Naive thymus-derived CD4-positive, alpha-beta T cell (primary cell): ENCODE data around the gene KRT8. TPM values are rescaled to one million over a fixed set of nuclear protein-coding genes. Genes with fewer than 3 reads are reported as not detected.

ENCODE experiments used
- ATAC-seq: fragments of 150-1000 bp; cut with Tn5 transposase; 2 replicates; pipeline ENCODE4 v1.10.0; 2021; ENCODE audit warnings: mild to moderate bottlenecking, moderate library complexity
- CTCF ChIA-PET: fragments of 350-600 bp; sonication (Branson Sonifier 250); formaldehyde crosslinking; loops from one replicate; lab custom pipeline; 2021; ENCODE audit warnings: antibody characterized with exemption; lab: Charles Lee
- POLR2A ChIA-PET: fragments of 350-600 bp; sonication (Branson Sonifier 250); formaldehyde crosslinking; loops from one replicate; lab custom pipeline; 2021; ENCODE audit warnings: antibody characterized with exemption, inconsistent platforms; lab: Charles Lee
- DNase-seq, 9 donors: peaks; one replicate each; pipeline versions ENCODE4 v3.0.0 to v3.0.0-alpha.2; 2020 to 2022; ENCODE audit warnings: mixed read lengths in 1 of 9
- H3K27ac ChIP-seq: one replicate; pipeline ENCODE4 v1.7.0; 2013; ENCODE audit warnings: mild to moderate bottlenecking, low read depth, low read length, moderate library complexity
- H3K27me3 ChIP-seq, 2 donors: one replicate each; pipeline ENCODE4 v1.7.0; 2013; ENCODE audit warnings: low read length in 2 of 2, mild to moderate bottlenecking in 2 of 2, moderate library complexity in 2 of 2; ENCODE audit not compliant: control insufficient read depth in 2 of 2, insufficient read depth in 2 of 2
- H3K36me3 ChIP-seq, 3 experiments: 1 replicate in 2 of 3; 2 replicates in 1 of 3; pipeline ENCODE4 v1.7.0; 2013; ENCODE audit warnings: low read length in 3 of 3, mild to moderate bottlenecking in 3 of 3, moderate library complexity in 1 of 3; ENCODE audit not compliant: insufficient read depth in 3 of 3, control insufficient read depth in 2 of 3
- H3K4me1 ChIP-seq, 2 donors: one replicate each; pipeline ENCODE4 v1.7.0; 2013; ENCODE audit warnings: low read length in 2 of 2, mild to moderate bottlenecking in 2 of 2, moderate library complexity in 1 of 2; ENCODE audit not compliant: control insufficient read depth in 2 of 2, insufficient read depth in 2 of 2
- H3K4me3 ChIP-seq: 2 replicates; pipeline ENCODE4 v1.7.0; 2013; ENCODE audit warnings: mild to moderate bottlenecking, low read length
- H3K9me3 ChIP-seq, 3 experiments: 1 replicate in 2 of 3; 2 replicates in 1 of 3; pipeline ENCODE4 v1.7.0; 2013; ENCODE audit warnings: low read length in 3 of 3; ENCODE audit not compliant: control insufficient read depth in 2 of 3
- H3K27ac Mint-ChIP-seq, 9 donors: one replicate each; pipeline ENCODE4 v1.8.0; 2020 to 2022; ENCODE audit warnings: mixed read lengths in 9 of 9, mild to moderate bottlenecking in 8 of 9, moderate library complexity in 5 of 9, inconsistent platforms in 2 of 9
- H3K27me3 Mint-ChIP-seq, 5 donors: one replicate each; pipeline ENCODE4 v1.8.0; 2021 to 2022; ENCODE audit warnings: mixed read lengths in 5 of 5, mild to moderate bottlenecking in 1 of 5
- H3K36me3 Mint-ChIP-seq, 5 donors: one replicate each; pipeline ENCODE4 v1.8.0; 2020 to 2022; ENCODE audit warnings: mixed read lengths in 5 of 5, mild to moderate bottlenecking in 3 of 5, inconsistent platforms in 1 of 5
- H3K4me1 Mint-ChIP-seq, 7 donors: one replicate each; pipeline ENCODE4 v1.8.0; 2020 to 2022; ENCODE audit warnings: mixed read lengths in 7 of 7, mild to moderate bottlenecking in 3 of 7, inconsistent platforms in 1 of 7
- H3K4me3 Mint-ChIP-seq, 10 donors: one replicate each; pipeline ENCODE4 v1.8.0; 2020 to 2022; ENCODE audit warnings: mild to moderate bottlenecking in 10 of 10, mixed read lengths in 10 of 10, moderate library complexity in 6 of 10, inconsistent platforms in 2 of 10
- H3K9me3 Mint-ChIP-seq, 11 donors: one replicate each; pipeline ENCODE4 v1.8.0; 2020 to 2022; ENCODE audit warnings: mixed read lengths in 11 of 11, mild to moderate bottlenecking in 4 of 11, inconsistent platforms in 1 of 11, moderate library complexity in 1 of 11
- intact Hi-C, 2 donors: fragments of 100-400 bp; cut with micrococcal nuclease; formaldehyde crosslinking; loops; one replicate each; pipeline ENCODE4 v1.15.1; 2023
- polyA plus RNA-seq, 2 donors: library from polyadenylated mRNA; unstranded; fragments of 300-500 nt; fragmentation: Illumina TruSeq; gene quantifications; one replicate each; pipeline ENCODE4 v1.2.3, GENCODE V29; 2021
- total RNA-seq, 6 experiments: library from RNA in 5 of 6; stranded (reverse) in 5 of 6; gene quantifications; 1 replicate in 5 of 6; 2 replicates in 1 of 6; pipeline ENCODE4 v1.2.3 and lab custom pipeline; 2021 to 2026

KRT8 gene
- total and polyA plus RNA-seq, 7 experiments from 2014 or later = 0.09 to 0.62 (median 0.56) TPM; not detected in 2

DNA sequence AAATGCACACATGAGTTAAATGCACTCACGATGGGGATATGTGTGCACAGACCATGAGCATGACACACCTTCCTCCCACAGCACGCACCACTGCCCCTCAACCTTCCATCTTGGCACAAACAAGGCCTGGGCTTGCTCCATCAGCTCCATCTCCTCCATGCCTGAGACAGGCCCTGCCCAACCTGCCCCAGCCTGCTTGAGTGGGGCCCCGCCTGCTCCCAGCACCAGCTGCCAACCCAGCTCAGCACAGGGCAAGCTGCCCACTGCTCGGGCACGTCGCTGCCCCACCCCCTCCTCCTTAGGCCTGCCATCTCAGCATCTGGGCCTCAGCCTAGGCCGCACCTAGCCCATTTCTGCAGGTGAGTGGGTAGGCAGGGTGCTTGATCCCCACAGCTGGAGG lies 28.5 kb downstream of the KRT8 start:
- no peak for DNase-seq
- no peaks in the 10 kb centered on the region for H3K9me3 Mint-ChIP-seq
- POLR2A ChIA-PET = interaction anchor here (4.2 kb wide), 1 partner anchor 292 kb away, joined by 29 read pairs; no protein-coding TSS in a partner anchor

DNA sequence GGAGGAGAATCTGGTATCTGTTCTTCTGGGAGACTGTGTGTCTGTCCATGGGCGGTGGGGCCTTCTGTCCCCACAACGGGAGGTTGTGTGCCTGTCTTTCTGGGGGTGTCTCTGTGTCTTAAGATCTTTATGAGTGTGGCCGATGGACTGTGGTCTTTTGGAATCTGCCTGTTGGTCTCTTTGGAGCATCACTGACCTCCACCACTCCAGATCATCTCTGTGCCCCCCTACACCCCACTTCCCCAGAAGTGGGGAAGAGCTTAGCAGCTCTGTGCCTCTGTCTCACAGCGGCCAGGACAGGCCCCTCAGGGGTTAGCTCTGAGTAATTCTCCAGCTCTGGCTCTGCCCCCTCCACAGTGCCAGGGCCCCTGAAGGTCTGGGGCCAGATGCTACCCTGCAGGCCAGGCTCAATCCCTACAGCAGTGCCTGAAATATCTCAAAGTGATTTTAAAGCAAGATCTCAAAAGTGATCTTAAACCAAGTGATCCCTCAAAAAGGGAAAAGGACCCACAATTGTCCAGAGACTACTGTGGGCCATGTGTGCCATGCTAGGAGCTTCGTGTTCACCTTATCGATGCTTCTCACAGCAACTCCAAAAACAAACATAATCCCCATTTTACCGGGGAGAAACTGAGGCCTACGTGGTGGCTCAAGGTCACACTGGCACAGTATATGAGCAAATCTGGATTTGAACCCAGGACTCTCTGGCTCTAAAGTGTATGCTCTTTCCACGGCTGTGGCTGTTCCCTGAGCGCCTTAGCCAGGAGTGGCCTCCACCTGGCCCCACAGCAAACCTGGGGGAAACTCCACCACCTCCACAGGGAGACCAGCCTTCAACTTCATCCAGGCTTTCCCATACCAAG lies 30.1 kb downstream of the KRT8 start:
- Histone ChIP-seq H3K9me3 (no peaks in the 10 kb centered on the region), H3K27me3 (no peaks in the 10 kb centered on the region), H3K36me3 (no peaks in the 10 kb centered on the region), H3K27ac (no peak overlapping the region), H3K4me1 (peaks cover under 1 to 11% of the 10 kb centered on the region in 2 donors), H3K4me3 (peak overlapping the region; percentile 30)
- Mint-ChIP-seq H3K9me3 (no peaks in the 10 kb centered on the region), H3K4me3 (peak overlapping the region; percentile 74 to 87 (median 80)), H3K27ac (peak overlapping the region; percentile 19 to 93 (median 75)), H3K27me3 (peaks cover 0 to 18% (median 0%) of the 10 kb centered on the region in 5 donors), H3K4me1 (peaks cover 16 to 34% (median 27%) of the 10 kb centered on the region in 7 donors), H3K36me3 (no peaks in the 10 kb centered on the region)
- ChIA-PET POLR2A (interaction anchor here (0.6 to 4.2 kb wide), 3 partner anchors 241 to 291 kb away, joined by 3 to 29 read pairs (median 8); no protein-coding TSS in a partner anchor), CTCF (interaction anchor here (0.8 to 22.1 kb wide), 7 partner anchors 10 to 547 kb away, joined by 3 to 731 read pairs (median 10); partner anchors contain the start of gene KRT74)
- ATAC-seq (no peak), DNase-seq (no peak)
- intact Hi-C loops = loop anchor here (5.0 kb wide), 2 partner anchors 183 to 483 kb away; no protein-coding TSS in a partner anchor

More for the DNA sequence above, 28.5 kb downstream of the KRT8 start:
- peak overlapping the region in 1 of 9 donors; percentile 28 for H3K27ac Mint-ChIP-seq
- H3K9me3 ChIP-seq = no peaks in the 10 kb centered on the region
- no peaks in the 10 kb centered on the region for H3K36me3 Mint-ChIP-seq
- no peaks in the 10 kb centered on the region for H3K36me3 ChIP-seq
- H3K4me1 Mint-ChIP-seq = peaks cover 15 to 28% (median 26%) of the 10 kb centered on the region in 7 donors
- peaks cover 6 to 8% of the 10 kb centered on the region in 2 donors for H3K4me1 ChIP-seq
- H3K4me3 Mint-ChIP-seq = peak overlapping the region in 1 of 10 donors; percentile 20
- CTCF ChIA-PET = interaction anchor here (1.5 to 22.1 kb wide), 3 partner anchors 8 to 295 kb away, joined by 5 to 731 read pairs (median 297); partner anchors contain the start of gene KRT74
- intact Hi-C loops = loop anchor here in 1 of 2 donors (5.0 kb wide), 1 partner anchor 484 kb away; no protein-coding TSS in a partner anchor
- no peak for ATAC-seq
- no peak overlapping the region for H3K27ac ChIP-seq
- H3K27me3 Mint-ChIP-seq = peaks cover 0 to 30% (median 6%) of the 10 kb centered on the region in 5 donors
- peaks cover 0 to 3% of the 10 kb centered on the region in 2 donors for H3K27me3 ChIP-seq
- no peak overlapping the region for H3K4me3 ChIP-seq

DNA sequence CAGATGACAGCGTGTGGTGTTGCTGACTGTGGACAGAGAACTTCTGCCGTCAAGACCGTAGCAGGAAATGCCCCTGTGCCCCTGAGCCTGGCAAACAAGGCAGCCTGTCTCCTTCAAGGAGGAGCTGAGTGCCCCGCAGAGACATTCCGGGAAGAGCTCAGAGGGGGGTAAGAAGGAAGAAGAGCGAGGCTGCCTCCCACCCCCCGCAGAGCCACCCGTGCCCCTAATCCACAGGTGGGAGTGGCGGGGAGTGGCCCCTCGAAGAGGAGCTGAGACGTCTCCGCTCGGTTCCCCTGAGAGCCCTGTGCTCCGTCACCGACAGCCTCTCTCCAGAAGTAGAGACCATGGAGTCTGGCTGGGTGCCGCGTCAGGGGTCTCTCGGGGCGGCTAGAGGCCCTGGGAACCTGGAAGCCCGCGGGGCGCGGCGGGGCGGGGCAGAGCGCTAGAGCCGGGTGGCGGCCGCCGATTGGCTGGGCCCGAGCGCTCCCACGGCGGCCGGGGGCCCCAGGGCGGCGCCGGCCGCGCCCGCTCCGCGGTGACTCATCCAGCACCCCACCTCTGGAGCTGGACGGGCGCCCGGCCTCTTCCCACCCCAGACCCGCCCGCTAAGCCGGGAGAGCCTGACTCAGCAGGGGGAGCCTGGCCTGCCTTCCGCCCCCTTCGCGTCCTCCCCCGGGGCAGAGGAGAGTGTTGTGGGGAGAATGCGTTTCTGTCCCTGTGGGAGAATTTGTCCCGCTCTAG lies 30.9 kb downstream of the KRT8 start:
- H3K36me3 ChIP-seq = no peaks in the 10 kb centered on the region
- CTCF ChIA-PET = interaction anchor here (0.6 to 22.1 kb wide), 12 partner anchors 11 to 547 kb away, joined by 3 to 731 read pairs (median 4); partner anchors contain the start of genes KRT2 and KRT74
- H3K36me3 Mint-ChIP-seq = no peaks in the 10 kb centered on the region
- intact Hi-C loops = loop anchor here in 1 of 2 donors (5.0 kb wide), 1 partner anchor 182 kb away; no protein-coding TSS in a partner anchor
- POLR2A ChIA-PET = interaction anchor here (0.5 to 4.2 kb wide), 5 partner anchors 132 to 1255 kb away, joined by 3 to 29 read pairs (median 3); partner anchors contain the start of gene EIF4B
- H3K9me3 ChIP-seq = no peaks in the 10 kb centered on the region
- peaks cover 0 to 12% of the 10 kb centered on the region in 2 donors for H3K4me1 ChIP-seq
- H3K4me1 Mint-ChIP-seq = peaks cover 19 to 37% (median 28%) of the 10 kb centered on the region in 7 donors
- DNase-seq (peak in 8 of 9 donors; percentile 27 to 69 (median 38)), ATAC-seq (peak; percentile 76)
- no peaks in the 10 kb centered on the region for H3K9me3 Mint-ChIP-seq
- no peaks in the 10 kb centered on the region for H3K27me3 ChIP-seq
- H3K27ac ChIP-seq = no peak overlapping the region
- H3K27me3 Mint-ChIP-seq = peaks cover 0 to 18% (median 0%) of the 10 kb centered on the region in 5 donors
- peak overlapping the region; percentile 53 to 93 (median 81) for H3K27ac Mint-ChIP-seq
- peak overlapping the region; percentile 47 for H3K4me3 ChIP-seq
- peak overlapping the region; percentile 74 to 88 (median 84) for H3K4me3 Mint-ChIP-seq

DNA sequence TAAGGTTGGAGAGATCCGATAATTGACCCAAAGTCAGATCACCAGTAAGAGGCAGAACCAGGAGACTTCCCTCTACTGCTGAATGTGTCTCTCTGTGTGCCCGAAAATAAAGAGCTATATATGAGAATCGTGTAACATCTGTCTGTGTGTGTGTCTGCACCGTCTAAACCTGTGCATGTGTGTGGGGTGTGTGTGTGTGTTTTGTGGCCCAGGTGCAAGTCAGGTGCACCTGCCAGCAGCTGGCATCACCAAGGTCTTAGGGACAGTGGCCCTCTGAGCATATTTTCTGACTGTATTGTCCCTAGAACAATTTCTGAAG lies 31.4 kb downstream of the KRT8 start:
- Histone ChIP-seq H3K27me3 (no peaks in the 10 kb centered on the region), H3K27ac (no peak overlapping the region), H3K4me1 (peaks cover 0 to 12% of the 10 kb centered on the region in 2 donors), H3K9me3 (no peaks in the 10 kb centered on the region), H3K4me3 (peak overlapping the region; percentile 47), H3K36me3 (no peaks in the 10 kb centered on the region)
- no peaks in the 10 kb centered on the region for H3K9me3 Mint-ChIP-seq
- H3K27ac Mint-ChIP-seq = peak overlapping the region; percentile 39 to 90 (median 76)
- DNase-seq (no peak), ATAC-seq (no peak)
- H3K36me3 Mint-ChIP-seq = no peaks in the 10 kb centered on the region
- ChIA-PET CTCF (interaction anchor here (0.6 to 22.1 kb wide), 11 partner anchors 11 to 546 kb away, joined by 3 to 731 read pairs (median 4); partner anchors contain the start of genes KRT2 and KRT74), POLR2A (interaction anchor here (0.5 to 4.2 kb wide), 5 partner anchors 133 to 1255 kb away, joined by 3 to 29 read pairs (median 3); partner anchors contain the start of gene EIF4B)
- intact Hi-C loops = loop anchor here in 1 of 2 donors (5.0 kb wide), 1 partner anchor 181 kb away; no protein-coding TSS in a partner anchor
- H3K4me3 Mint-ChIP-seq = peak overlapping the region; percentile 74 to 88 (median 82)
- H3K27me3 Mint-ChIP-seq = peaks cover 0 to 18% (median 0%) of the 10 kb centered on the region in 5 donors
- H3K4me1 Mint-ChIP-seq = peaks cover 19 to 42% (median 31%) of the 10 kb centered on the region in 7 donors

DNA sequence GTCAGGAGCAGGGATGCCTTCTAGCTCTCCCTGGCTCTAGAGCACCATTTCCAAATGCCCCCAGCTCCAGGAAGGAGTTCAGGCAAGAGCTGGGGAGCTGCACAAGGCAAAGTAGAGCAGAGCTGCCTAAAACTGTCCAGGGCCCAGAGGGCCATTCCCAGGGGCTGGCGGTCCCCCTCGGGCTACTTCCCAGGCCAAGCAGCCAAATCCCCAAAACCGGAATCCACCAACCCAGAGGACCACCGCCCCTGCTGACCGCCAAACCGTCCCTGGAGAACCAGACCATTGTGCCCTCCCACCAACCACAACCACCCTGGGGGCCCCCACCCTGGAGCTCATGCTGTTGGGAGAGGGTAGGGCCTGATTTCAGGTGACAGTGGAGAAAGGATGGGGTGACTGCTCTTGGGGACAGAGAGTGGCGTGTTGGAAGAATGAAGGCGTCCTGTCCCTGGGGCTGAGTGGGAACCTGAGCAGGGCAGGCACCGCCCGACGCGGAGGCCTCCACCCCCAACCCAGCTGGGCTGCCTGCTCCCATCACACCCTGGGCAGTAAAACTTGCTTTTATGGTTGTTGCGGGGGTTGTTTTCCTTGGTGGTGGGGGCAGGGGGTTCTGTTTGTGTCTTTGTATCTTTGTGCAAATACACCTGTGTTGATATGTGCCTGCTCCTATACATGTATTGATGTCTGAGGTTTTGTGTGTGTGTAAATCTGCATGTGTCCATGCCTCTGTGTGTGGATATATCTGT lies 32.1 kb downstream of the KRT8 start:
- H3K4me1 Mint-ChIP-seq = peaks cover 20 to 45% (median 36%) of the 10 kb centered on the region in 7 donors
- H3K4me1 ChIP-seq = peaks cover 0 to 16% of the 10 kb centered on the region in 2 donors
- no peaks in the 10 kb centered on the region for H3K36me3 ChIP-seq
- H3K27me3 Mint-ChIP-seq = peaks cover 0 to 18% (median 0%) of the 10 kb centered on the region in 5 donors
- no peaks in the 10 kb centered on the region for H3K27me3 ChIP-seq
- DNase-seq (no peak), ATAC-seq (no peak)
- peak overlapping the region in 8 of 10 donors; percentile 74 to 88 (median 78) for H3K4me3 Mint-ChIP-seq
- POLR2A ChIA-PET = interaction anchor here (0.5 to 4.2 kb wide), 4 partner anchors 11 to 1254 kb away, joined by 3 to 29 read pairs (median 4); partner anchors contain the start of gene EIF4B
- H3K36me3 Mint-ChIP-seq = no peaks in the 10 kb centered on the region
- intact Hi-C loops = loop anchor here in 1 of 2 donors (5.0 kb wide), 1 partner anchor 181 kb away; no protein-coding TSS in a partner anchor
- H3K27ac ChIP-seq = no peak overlapping the region
- no peak overlapping the region for H3K4me3 ChIP-seq
- no peaks in the 10 kb centered on the region for H3K9me3 ChIP-seq
- CTCF ChIA-PET = interaction anchor here (1.0 to 22.1 kb wide), 7 partner anchors 12 to 292 kb away, joined by 3 to 731 read pairs (median 5); partner anchors contain the start of genes KRT2 and KRT74
- peak overlapping the region; percentile 16 to 90 (median 74) for H3K27ac Mint-ChIP-seq
- no peaks in the 10 kb centered on the region for H3K9me3 Mint-ChIP-seq
